SK-N-SH (cell line): ENCODE results near the gene IQGAP2. TPM values are rescaled to one million over a fixed set of nuclear protein-coding genes. Genes with fewer than 3 reads are reported as not detected.

Experiments
- CTCF ChIA-PET: fragments of 300-600, 350-600 bp; formaldehyde crosslinking; extraction: SDS; loops from one replicate; lab custom pipeline; 2021; lab: Yijun Ruan, JAX
- POLR2A ChIA-PET: fragments of 350-600 bp; sonication (Branson Sonifier 250); formaldehyde crosslinking; extraction: SDS; loops from one replicate; lab custom pipeline; 2020; ENCODE audit warnings: antibody characterized with exemption, inconsistent platforms; lab: Yijun Ruan, JAX
- DNase-seq: peaks from one replicate; pipeline ENCODE4 v3.0.0; 2012
- H2AFZ ChIP-seq: fragments of 200-600 bp; sonication (generic); 2 replicates; pipeline ENCODE4 v1.8.1; 2016; ENCODE audit warnings: antibody characterized with exemption, mild to moderate bottlenecking, low read depth
- H3F3A ChIP-seq: fragments of 200-600 bp; sonication (generic); replicated peaks from 2 replicates; pipeline ENCODE3; 2016; ENCODE audit warnings: antibody characterized with exemption, mild to moderate bottlenecking; ENCODE audit not compliant: insufficient read depth
- H3K27ac ChIP-seq, 2 experiments: fragments of 200-500 bp in 1 of 2; fragments of 200-600 bp in 1 of 2; sonication (Bioruptor generic) in 1 of 2; sonication (generic), shearing (Covaris generic) in 1 of 2; 2 replicates each; pipeline versions ENCODE4 v1.5.1 to v1.6.1; 2014 to 2016; ENCODE audit warnings: low read depth in 2 of 2, inconsistent platforms in 1 of 2, low read length in 1 of 2, mild to moderate bottlenecking in 1 of 2, mixed read lengths in 1 of 2
- H3K27me3 ChIP-seq: fragments of 200-600 bp; sonication (generic), shearing (Covaris generic); 2 replicates; pipeline ENCODE4 v1.6.1; 2016; ENCODE audit warnings: mixed run types; ENCODE audit not compliant: insufficient read depth
- H3K36me3 ChIP-seq, 2 experiments: fragments of 200-500 bp in 1 of 2; fragments of 200-600 bp in 1 of 2; sonication (Bioruptor generic) in 1 of 2; sonication (generic) in 1 of 2; replicated peaks in 1 of 2; 2 replicates each; pipeline versions ENCODE3 to v1.5.1; 2014 to 2016; ENCODE audit warnings: low read length in 1 of 2, mild to moderate bottlenecking in 1 of 2; ENCODE audit not compliant: insufficient read depth in 2 of 2, control insufficient read depth in 1 of 2
- H3K4me1 ChIP-seq, 2 experiments: fragments of 200-500 bp in 1 of 2; fragments of 200-600 bp in 1 of 2; sonication (Bioruptor generic) in 1 of 2; sonication (generic), shearing (Covaris generic) in 1 of 2; 2 replicates each; pipeline versions ENCODE4 v1.5.1 to v1.6.1; 2014 to 2016; ENCODE audit warnings: low read depth in 1 of 2, low read length in 1 of 2, mixed run types in 1 of 2; ENCODE audit not compliant: insufficient read depth in 2 of 2, control insufficient read depth in 1 of 2
- H3K4me2 ChIP-seq: fragments of 200-600 bp; sonication (generic), shearing (Covaris generic); 2 replicates; pipeline ENCODE4 v1.6.1; 2017; ENCODE audit warnings: mixed run types
- H3K4me3 ChIP-seq, 2 experiments: fragments of 200-500 bp in 1 of 2; fragments of 200-600 bp in 1 of 2; sonication (Bioruptor generic) in 1 of 2; sonication (generic), shearing (Covaris generic) in 1 of 2; 2 replicates each; pipeline versions ENCODE4 v1.5.1 to v1.8.1; 2014 to 2016; ENCODE audit warnings: low read depth in 2 of 2, inconsistent platforms in 1 of 2, low read length in 1 of 2, mild to moderate bottlenecking in 1 of 2, mixed read lengths in 1 of 2, moderate library complexity in 1 of 2
- H3K79me2 ChIP-seq: fragments of 200-600 bp; sonication (generic); 2 replicates; pipeline ENCODE4 v1.8.1; 2017; ENCODE audit warnings: mild to moderate bottlenecking; ENCODE audit not compliant: insufficient read depth
- H3K9ac ChIP-seq: fragments of 200-600 bp; sonication (generic); 2 replicates; pipeline ENCODE4 v1.6.1; 2017; ENCODE audit warnings: mixed run types
- H3K9me2 ChIP-seq: fragments of 200-600 bp; sonication (generic); 2 replicates; pipeline ENCODE4 v1.6.1; 2017; ENCODE audit warnings: mixed run types
- H3K9me3 ChIP-seq: fragments of 200-600 bp; sonication (generic); 2 replicates; pipeline ENCODE4 v1.6.1; 2017; ENCODE audit warnings: mixed run types, mild to moderate bottlenecking, moderate library complexity
- H4K20me1 ChIP-seq: fragments of 200-600 bp; sonication (generic); 2 replicates; pipeline ENCODE4 v1.6.1; 2017; ENCODE audit warnings: mild to moderate bottlenecking, mixed run types; ENCODE audit not compliant: insufficient read depth
- CHD2 ChIP-seq: fragments of 150-350 bp; IDR thresholded peaks from 2 replicates; pipeline ENCODE4 v1.6.1; 2018; ENCODE audit warnings: low read length; ENCODE audit not compliant: partially characterized antibody
- ELF1 ChIP-seq: IDR thresholded peaks from 2 replicates; pipeline ENCODE4 v1.4.0; 2012
- EP300 ChIP-seq, 2 experiments: IDR thresholded peaks; 2 replicates each; pipeline versions ENCODE4 v1.4.0 to v1.6.1; 2012; ENCODE audit warnings: borderline replicate concordance in 1 of 2, low read depth in 1 of 2, low read length in 1 of 2
- GATA2 ChIP-seq: sonication (generic); formaldehyde crosslinking; IDR thresholded peaks from 2 replicates; pipeline ENCODE4 v1.5.0; 2020; ENCODE audit warnings: mild to moderate bottlenecking, missing genetic modification reagents
- IRF3 ChIP-seq: fragments of 150-350 bp; IDR thresholded peaks from 2 replicates; pipeline ENCODE4 v1.6.1; 2016; ENCODE audit warnings: mild to moderate bottlenecking, low read depth, low read length
- MEF2A ChIP-seq: IDR thresholded peaks from 2 replicates; pipeline ENCODE4 v1.4.0; 2012; ENCODE audit warnings: low read depth, borderline replicate concordance
- POLR2AphosphoS5 ChIP-seq: IDR thresholded peaks from 2 replicates; pipeline ENCODE4 v1.6.1; 2012; ENCODE audit warnings: low read depth, low read length
- RAD21 ChIP-seq: IDR thresholded peaks from 2 replicates; pipeline ENCODE4 v1.6.1; 2012; ENCODE audit warnings: mild to moderate bottlenecking, low read length
- RCOR1 ChIP-seq: fragments of 150-350 bp; IDR thresholded peaks from 2 replicates; pipeline ENCODE4 v1.6.1; 2017; ENCODE audit warnings: antibody characterized with exemption, low read length
- RXRA ChIP-seq: IDR thresholded peaks from 2 replicates; pipeline ENCODE4 v1.4.0; 2012; ENCODE audit warnings: low read depth, mild to moderate bottlenecking, borderline replicate concordance
- SIN3A ChIP-seq: IDR thresholded peaks from 2 replicates; pipeline ENCODE4 v1.6.1; 2012; ENCODE audit warnings: low read depth, mild to moderate bottlenecking, low read length, moderate library complexity, borderline replicate concordance
- SMC3 ChIP-seq: IDR thresholded peaks from 2 replicates; pipeline ENCODE4 v1.6.1; 2012; ENCODE audit warnings: low read depth, low read length, improper control_type of control experiment
- TAF1 ChIP-seq: IDR thresholded peaks from 2 replicates; pipeline ENCODE4 v1.6.1; 2012; ENCODE audit warnings: low read depth, mild to moderate bottlenecking, low read length, moderate library complexity, borderline replicate concordance
- TCF12 ChIP-seq: IDR thresholded peaks from 2 replicates; pipeline ENCODE4 v1.4.0; 2012
- WGBS: methylation state at CpG from one replicate; pipeline ENCODE4 v1.1.6; 2017; ENCODE audit warnings: low lambda C conversion rate; 5-methylcytosine and 5-hydroxymethylcytosine counted together
- polyA plus RNA-seq, 3 experiments: library from polyadenylated mRNA; depleted of rRNA; stranded (reverse); fragments of >200 nt; gene quantifications; 2 replicates each; pipeline ENCODE4 v1.2.3, GENCODE V29; 2012

IQGAP2 gene
- polyA plus RNA-seq, 1 of the 3 experiments (the other 2 are of a cell fraction), result 2.1 TPM

- Histone ChIP-seq H3K9me3 (no peaks in the 10 kb centered on the region), H3K4me1 (peaks cover 0 to 15% of the 10 kb centered on the region in 2 experiments; a peak in 2 of 4 replicates), H3K4me3 (no peak overlapping the region), H3K4me2 (no peak overlapping the region), H2AFZ (no peak overlapping the region), H4K20me1 (no peaks in the 10 kb centered on the region), H3K36me3 (no peaks in the 10 kb centered on the region), H3K9ac (no peak overlapping the region), H3K79me2 (no peaks in the 10 kb centered on the region), H3K9me2 (no peaks in the 10 kb centered on the region), H3K27ac (no peak overlapping the region), H3K27me3 (no peaks in the 10 kb centered on the region), H3F3A (peaks cover 4% of the 10 kb centered on the region)
- ChIA-PET CTCF (interaction anchor here (0.5 kb wide), 1 partner anchor 661 kb away, joined by 3 read pairs; no protein-coding TSS in a partner anchor), POLR2A (no interaction called here)
- TF ChIP-seq MEF2A, result no peak
- no peak for TF ChIP-seq IRF3
- TF ChIP-seq TAF1, result no peak
- no peak for TF ChIP-seq RXRA
- no peak for TF ChIP-seq SIN3A
- DNase-seq, result no peak
- 83% methylated on average over 4 of the region's 4 CpGs for WGBS
Measured at GRCh38 chr5:76456258-76456657, 53.2 kb downstream of the IQGAP2 start.

- no peak overlapping the region for H2AFZ ChIP-seq
- no peaks in the 10 kb centered on the region for H3K36me3 ChIP-seq
- H3K4me2 ChIP-seq, result no peak overlapping the region
- H3F3A ChIP-seq, result peaks cover 4% of the 10 kb centered on the region
- H3K9ac ChIP-seq, result no peak overlapping the region
- H3K9me3 ChIP-seq, result no peaks in the 10 kb centered on the region
- WGBS, result 43% methylated on average over 4 of the region's 4 CpGs
- H3K4me1 ChIP-seq, result peaks cover 0 to 17% of the 10 kb centered on the region in 2 experiments; a peak in 2 of 4 replicates
- H3K79me2 ChIP-seq, result no peaks in the 10 kb centered on the region
- peak; percentile 44 for DNase-seq
- H4K20me1 ChIP-seq, result no peaks in the 10 kb centered on the region
- H3K27me3 ChIP-seq, result no peaks in the 10 kb centered on the region
- H3K27ac ChIP-seq, result peak overlapping the region in 1 of 2 experiments; percentile 92; a peak in 2 of 4 replicates
- TF ChIP-seq POLR2AphosphoS5 (peak; percentile 20; the same call in 1 of the 2 replicates), EP300 (IDR thresholded peaks at IDR 0.05; ENCODE audit: borderline replicate concordance in 1 of 2, low read depth in 1 of 2, low read length in 1 of 2) (peak in 1 of 2 experiments; percentile 83; a peak in 2 of 4 replicates), RAD21 (no peak; the same call in 1 of the 2 replicates), CHD2 (peak; percentile 72), TCF12 (peak; percentile 21; the same call in 1 of the 2 replicates), GATA2 (CRISPR knock-in tag) (peak; percentile 67), RCOR1 (peak; percentile 69; the same call in 1 of the 2 replicates), ELF1 (no peak), RXRA (no peak), SMC3 (0 out of 2 replicates have a peak, but pooled peaks have one; percentile 12)
- no peaks in the 10 kb centered on the region for H3K9me2 ChIP-seq
- POLR2A ChIA-PET, result no interaction called here
- no peak overlapping the region for H3K4me3 ChIP-seq
- CTCF ChIA-PET, result no interaction called here
Measured at GRCh38 chr5:76457674-76458485, 54.8 kb downstream of the IQGAP2 start.
